Tibial nerve (tissue), 4 donors: ENCODE data around the gene RBBP8.

ENCODE experiments used
- CTCF ChIP-seq, 5 experiments: fragments of 200-600 bp in 3 of 5; fragments of 450-650 bp in 2 of 5; sonication (generic) in 3 of 5; IDR thresholded peaks; one replicate each; pipeline ENCODE4 v1.5.1; 2016 to 2019; ENCODE audit warnings: antibody characterized with exemption in 5 of 5, mild to moderate bottlenecking in 3 of 5, moderate library complexity in 2 of 5
- EP300 ChIP-seq, 2 donors: sonication (generic); formaldehyde crosslinking; IDR thresholded peaks; one replicate each; pipeline ENCODE4 v1.6.1; 2017; ENCODE audit warnings: antibody characterized with exemption in 2 of 2, mild to moderate bottlenecking in 1 of 2
- POLR2A ChIP-seq, 2 donors: fragments of 450-650 bp; IDR thresholded peaks; one replicate each; pipeline ENCODE4 v1.6.1; 2017; ENCODE audit warnings: antibody characterized with exemption in 2 of 2, mild to moderate bottlenecking in 2 of 2, moderate library complexity in 2 of 2

DNA sequence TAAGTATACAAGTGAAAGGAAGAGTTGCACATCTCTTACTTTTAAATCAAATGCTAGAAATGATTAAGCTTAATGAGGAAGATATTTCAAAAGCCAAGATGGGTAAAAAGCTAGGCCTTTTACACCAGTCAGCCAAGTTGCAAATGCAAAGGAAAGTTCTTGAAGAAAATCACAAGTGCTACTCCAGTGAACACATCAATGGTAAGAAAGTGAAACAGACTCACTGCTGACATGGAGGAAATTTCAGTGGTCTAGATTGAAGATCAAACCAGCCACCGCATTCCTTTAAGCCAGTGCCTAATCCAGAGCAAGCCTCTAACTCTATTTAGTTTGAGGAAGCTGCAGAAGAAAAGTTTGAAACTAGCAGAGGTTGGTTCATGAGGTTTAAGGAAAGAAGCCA lies 79.1 kb downstream of the RBBP8 start:
- no peak for TF ChIP-seq CTCF (IDR thresholded peaks at IDR 0.05)
- no peak for TF ChIP-seq POLR2A (IDR thresholded peaks at IDR 0.05)
- no peak for TF ChIP-seq EP300 (IDR thresholded peaks at IDR 0.05)
